Neural progenitor cell (in vitro differentiated cells): ENCODE measurements around the gene TCF15. TPM values are rescaled to one million over a fixed set of nuclear protein-coding genes. Genes with fewer than 3 reads are reported as not detected.

Experiments used
- DNase-seq: peaks from one replicate; pipeline ENCODE4 v3.0.0-alpha.2; 2016; ENCODE audit warnings: low spot score
- H2AFZ ChIP-seq: fragments of 200-600 bp; sonication (generic); replicated peaks from 2 replicates; pipeline ENCODE4 v1.6.1; 2016; ENCODE audit warnings: antibody characterized with exemption
- H3F3A ChIP-seq: fragments of 200-600 bp; sonication (generic); 2 replicates; pipeline ENCODE4 v1.6.1; 2016; ENCODE audit warnings: antibody characterized with exemption, low read depth
- H3K27ac ChIP-seq: fragments of 200-600 bp; sonication (generic); 2 replicates; pipeline ENCODE4 v1.5.1; 2016; ENCODE audit warnings: mild to moderate bottlenecking
- H3K27me3 ChIP-seq: fragments of 200-600 bp; sonication (generic); 2 replicates; pipeline ENCODE4 v1.6.1; 2016; ENCODE audit warnings: mild to moderate bottlenecking, moderate library complexity
- H3K36me3 ChIP-seq: fragments of 200-600 bp; sonication (generic); 2 replicates; pipeline ENCODE4 v1.5.1; 2016
- H3K4me1 ChIP-seq: fragments of 200-600 bp; sonication (generic); 2 replicates; pipeline ENCODE4 v1.6.1; 2016; ENCODE audit warnings: mixed run types
- H3K4me2 ChIP-seq: fragments of 200-600 bp; sonication (generic); 2 replicates; pipeline ENCODE4 v1.6.1; 2016
- H3K4me3 ChIP-seq: fragments of 200-600 bp; sonication (generic); 2 replicates; pipeline ENCODE4 v1.5.1; 2016
- H3K79me2 ChIP-seq: fragments of 200-600 bp; sonication (generic); 2 replicates; pipeline ENCODE4 v1.6.1; 2016; ENCODE audit warnings: low read depth
- H3K9ac ChIP-seq: fragments of 200-600 bp; sonication (generic); 2 replicates; pipeline ENCODE4 v1.6.1; 2016
- H3K9me3 ChIP-seq: fragments of 200-600 bp; sonication (generic); 2 replicates; pipeline ENCODE4 v1.5.1; 2016; ENCODE audit warnings: low read depth
- H4K20me1 ChIP-seq: fragments of 200-600 bp; sonication (generic); 2 replicates; pipeline ENCODE4 v1.6.1; 2016; ENCODE audit warnings: low read depth
- H3K27ac Mint-ChIP-seq: 3 replicates; pipeline ENCODE4 v1.8.0; 2021; ENCODE audit warnings: mixed read lengths
- H3K27me3 Mint-ChIP-seq: 2 replicates; pipeline ENCODE4 v1.8.0; 2022; ENCODE audit warnings: low read depth, mild to moderate bottlenecking, inconsistent platforms, moderate library complexity, mixed read lengths; ENCODE audit not compliant: insufficient read depth
- H3K36me3 Mint-ChIP-seq: 3 replicates; pipeline ENCODE4 v1.8.0; 2021; ENCODE audit warnings: mixed read lengths
- H3K4me1 Mint-ChIP-seq: 3 replicates; pipeline ENCODE4 v1.8.0; 2021; ENCODE audit warnings: mixed read lengths
- H3K4me3 Mint-ChIP-seq: 3 replicates; pipeline ENCODE4 v1.8.0; 2021; ENCODE audit warnings: mild to moderate bottlenecking, moderate library complexity, mixed read lengths
- H3K9me3 Mint-ChIP-seq: 3 replicates; pipeline ENCODE4 v1.8.0; 2020; ENCODE audit warnings: mixed read lengths
- CTCF ChIP-seq: fragments of 200-600 bp; sonication (generic); IDR thresholded peaks from 2 replicates; pipeline ENCODE4 v1.5.1; 2017; ENCODE audit warnings: antibody characterized with exemption, mild to moderate bottlenecking
- EZH2 ChIP-seq: fragments of 200-600 bp; sonication (generic); IDR thresholded peaks from 2 replicates; pipeline ENCODE4 v1.6.1; 2017; ENCODE audit warnings: antibody characterized with exemption, mild to moderate bottlenecking, moderate library complexity
- EZH2phosphoT487 ChIP-seq: fragments of 200-600 bp; sonication (generic); IDR thresholded peaks from 2 replicates; pipeline ENCODE4 v1.6.1; 2017; ENCODE audit warnings: antibody characterized with exemption
- total RNA-seq: library from RNA; depleted of rRNA; stranded (reverse); fragments of >200 nt; gene quantifications from 2 replicates; pipeline ENCODE4 v1.2.3, GENCODE V29; 2015; ENCODE audit warnings: low replicate concordance

TCF15 gene
- total RNA-seq: 0.07 and 1.4 TPM in 2 replicates

GRCh38 chr20:610130-611046 is at the start of gene TCF15:
TCF15 (minus strand) TSS chr20:610309; CDS start chr20:610237, 72 bp downstream.
- peaks cover 18% of the 10 kb centered on the region for H3F3A ChIP-seq
- H3K4me3 Mint-ChIP-seq: peak within 1 kb of the TSS; percentile 78
- H2AFZ ChIP-seq: peak within 1 kb of the TSS; percentile 72
- H3K9me3 ChIP-seq: no peaks in the 10 kb centered on the region
- H3K27me3 Mint-ChIP-seq: peaks cover 35% of the 10 kb centered on the region
- H3K9ac ChIP-seq: no peak within 1 kb of the TSS
- H3K27me3 ChIP-seq: peaks cover 67% of the 10 kb centered on the region
- H3K4me1 ChIP-seq: no peaks in the 10 kb centered on the region
- DNase-seq: peak; percentile 87
- H3K79me2 ChIP-seq: no peaks in the 10 kb centered on the region
- no peaks in the 10 kb centered on the region for H3K36me3 Mint-ChIP-seq
- TF ChIP-seq EZH2: peak; percentile 6
- no peak for TF ChIP-seq EZH2phosphoT487
- peak within 1 kb of the TSS; percentile 40 for H3K4me3 ChIP-seq
- peaks cover 11% of the 10 kb centered on the region for H3K4me1 Mint-ChIP-seq
- H3K27ac Mint-ChIP-seq: no peak within 1 kb of the TSS
- peak within 1 kb of the TSS; percentile 76 for H3K4me2 ChIP-seq
- no peaks in the 10 kb centered on the region for H3K36me3 ChIP-seq
- H3K9me3 Mint-ChIP-seq: no peaks in the 10 kb centered on the region
- no peak within 1 kb of the TSS for H3K27ac ChIP-seq
- H4K20me1 ChIP-seq: peaks cover 22% of the 10 kb centered on the region

GRCh38 chr20:658731-659291 is 48.7 kb upstream of the TCF15 start:
- Histone ChIP-seq H3K27ac (no peak overlapping the region), H3K79me2 (no peaks in the 10 kb centered on the region), H4K20me1 (no peaks in the 10 kb centered on the region), H3K4me3 (no peak overlapping the region), H3K36me3 (no peaks in the 10 kb centered on the region), H3K4me2 (no peak overlapping the region), H3F3A (peaks cover 9% of the 10 kb centered on the region), H3K27me3 (peaks cover 55% of the 10 kb centered on the region), H3K9ac (no peak overlapping the region), H3K9me3 (no peaks in the 10 kb centered on the region), H3K4me1 (peaks cover 24% of the 10 kb centered on the region), H2AFZ (no peak overlapping the region)
- Mint-ChIP-seq H3K27me3 (peaks cover 23% of the 10 kb centered on the region), H3K36me3 (no peaks in the 10 kb centered on the region), H3K4me3 (no peak overlapping the region), H3K9me3 (no peaks in the 10 kb centered on the region), H3K4me1 (peaks cover 12% of the 10 kb centered on the region), H3K27ac (no peak overlapping the region)
- DNase-seq: no peak
- TF ChIP-seq EZH2 (no peak), EZH2phosphoT487 (no peak), CTCF (no peak)

- Histone ChIP-seq H3F3A (peaks cover 12% of the 10 kb centered on the region), H3K36me3 (no peaks in the 10 kb centered on the region), H3K27me3 (peaks cover 54% of the 10 kb centered on the region), H2AFZ (no peak overlapping the region), H3K4me1 (peaks cover 24% of the 10 kb centered on the region), H3K4me2 (no peak overlapping the region), H4K20me1 (no peaks in the 10 kb centered on the region), H3K79me2 (no peaks in the 10 kb centered on the region), H3K27ac (no peak overlapping the region), H3K4me3 (no peak overlapping the region), H3K9me3 (no peaks in the 10 kb centered on the region), H3K9ac (no peak overlapping the region)
- DNase-seq: no peak
- Mint-ChIP-seq H3K27ac (no peak overlapping the region), H3K9me3 (no peaks in the 10 kb centered on the region), H3K27me3 (peaks cover 22% of the 10 kb centered on the region), H3K36me3 (no peaks in the 10 kb centered on the region), H3K4me3 (no peak overlapping the region), H3K4me1 (peaks cover 14% of the 10 kb centered on the region)
- TF ChIP-seq EZH2phosphoT487 (no peak), CTCF (no peak), EZH2 (no peak)
These were observed 48.1 kb upstream of the TCF15 start for GRCh38 chr20:658202-658601.
